HG03442 (cell line): Measurements from ENCODE around the gene OTUD7B.
A peak's percentile ranks its signal among the peaks of the same experiment; 100 is the strongest.
"Not testable (repeated sequence)": the region's sequence is repeated elsewhere in the genome, so short reads cannot be mapped to it uniquely, and the experiment has no call there.

Experiments used
- ATAC-seq: cut with Tn5 transposase; IDR thresholded peaks from one replicate; pipeline ENCODE4 v1.9.1; 2021; ENCODE audit warnings: mild to moderate bottlenecking, moderate library complexity; ENCODE audit not compliant: unreplicated experiment

The OTUD7B gene

GRCh38 chr1:150010393-150011115 is at the start of gene OTUD7B:
OTUD7B (minus strand) TSS chr1:150010726; CDS start chr1:149977510, 33,216 bp downstream.
- peak; percentile 83 for ATAC-seq

- ATAC-seq: no peak
Observed at GRCh38 chr1:150060260-150060659, 49.7 kb upstream of the OTUD7B start.

- ATAC-seq: no peak
Observed at GRCh38 chr1:150056407-150056806, 45.9 kb upstream of the OTUD7B start.

- not testable (repeated sequence) for ATAC-seq
Observed at GRCh38 chr1:150055507-150055906, 45.0 kb upstream of the OTUD7B start.

GRCh38 chr1:150053926-150054325 is 43.4 kb upstream of the OTUD7B start:
- ATAC-seq: no peak

GRCh38 chr1:150051905-150052412 is 41.4 kb upstream of the OTUD7B start:
- not testable (repeated sequence) for ATAC-seq

- ATAC-seq: no peak
Observed at GRCh38 chr1:150051089-150051373, 40.5 kb upstream of the OTUD7B start.

GRCh38 chr1:150049926-150050325 is 39.4 kb upstream of the OTUD7B start:
- ATAC-seq: no peak

GRCh38 chr1:150034336-150034735 is 23.8 kb upstream of the OTUD7B start:
- no peak for ATAC-seq

GRCh38 chr1:150028322-150028721 is 17.8 kb upstream of the OTUD7B start:
- ATAC-seq: no peak

GRCh38 chr1:150024156-150024555 is 13.6 kb upstream of the OTUD7B start:
- no peak for ATAC-seq

GRCh38 chr1:150022357-150022756 is 11.8 kb upstream of the OTUD7B start:
- no peak for ATAC-seq

- ATAC-seq: no peak
Observed at GRCh38 chr1:150021191-150021694, 10.7 kb upstream of the OTUD7B start.

GRCh38 chr1:150020711-150021110 is 10.2 kb upstream of the OTUD7B start:
- ATAC-seq: no peak

- ATAC-seq: no peak
Observed at GRCh38 chr1:150018165-150018564, 7.6 kb upstream of the OTUD7B start.

GRCh38 chr1:150017206-150017750 is 6.8 kb upstream of the OTUD7B start:
- ATAC-seq: no peak

- ATAC-seq: no peak
Observed at GRCh38 chr1:150015651-150016131, 5.2 kb upstream of the OTUD7B start.

- no peak for ATAC-seq
Observed at GRCh38 chr1:150012611-150013010, 2.1 kb upstream of the OTUD7B start.

GRCh38 chr1:150009604-150010392 is 728 bp downstream of the OTUD7B start:
- ATAC-seq: peak; percentile 9

GRCh38 chr1:150008699-150009098 is 1.8 kb downstream of the OTUD7B start:
- no peak for ATAC-seq

GRCh38 chr1:150006881-150007421 is 3.6 kb downstream of the OTUD7B start:
- ATAC-seq: no peak
